Measurements from ENCODE around the gene UNC13D.

- TF ChIP-seq CTCF (conservative IDR thresholded peaks at IDR 0.05), result no peak
- TF ChIP-seq ZFX (IDR thresholded peaks at IDR 0.05), result no peak
Observed at GRCh38 chr17:75832652-75833400, 11.4 kb downstream of the UNC13D start.

All from C4-2B (cell line).